GM10847 (cell line): ENCODE data around the gene NUP155.

Source experiments
- POLR2A ChIP-seq: IDR thresholded peaks from 2 replicates; pipeline ENCODE4 v1.6.1; 2011; ENCODE audit not compliant: insufficient read length; ENCODE audit errors: extremely low read depth

Gene NUP155

DNA sequence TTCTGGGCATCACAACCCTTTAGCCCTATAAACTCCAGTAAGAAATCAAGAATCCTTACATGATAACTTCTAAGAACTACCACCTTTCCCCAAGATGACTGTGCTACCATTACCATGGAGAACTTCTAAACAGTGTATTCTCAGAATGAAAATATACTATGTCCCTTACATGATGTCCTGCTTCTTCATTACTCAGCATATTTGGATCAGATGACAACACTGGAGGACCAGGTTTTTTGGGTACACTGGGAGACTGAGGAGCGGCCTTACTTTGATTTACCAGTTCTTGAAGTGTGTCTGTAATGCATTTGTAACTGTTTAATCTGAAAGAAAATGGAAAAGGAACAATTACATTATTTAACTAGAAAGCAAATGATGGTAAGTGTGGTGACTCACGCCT lies 66.0 kb downstream of the NUP155 start:
- no peak for TF ChIP-seq POLR2A

DNA sequence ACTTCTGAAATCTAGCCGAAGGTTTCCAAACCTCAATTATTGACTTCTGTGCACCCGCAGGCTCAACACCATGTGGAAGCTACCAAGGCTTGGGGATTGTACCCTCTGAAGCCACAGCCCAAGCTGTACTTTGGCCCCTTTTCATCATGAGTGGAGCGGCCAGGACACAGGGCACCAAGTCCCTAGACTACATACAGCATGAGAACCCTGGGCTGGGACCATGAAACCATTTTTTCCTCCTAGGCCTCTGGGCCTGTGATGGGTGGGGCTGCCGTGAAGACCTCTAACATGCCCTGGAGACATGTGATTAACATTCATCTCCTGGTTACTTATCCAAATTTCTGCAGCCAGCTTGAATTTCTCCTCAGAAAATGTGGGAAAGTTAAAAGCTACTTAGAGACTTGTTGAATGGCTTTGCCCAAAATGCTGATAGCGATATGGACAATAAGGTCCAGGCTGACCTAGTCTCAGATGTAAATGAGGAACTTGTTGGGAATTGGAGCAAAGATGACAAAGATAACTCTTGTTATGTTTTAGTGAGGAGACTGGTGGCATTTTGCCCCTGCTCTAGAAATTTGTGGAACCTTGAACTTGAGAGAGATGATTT lies 87.6 kb downstream of the NUP155 start:
- TF ChIP-seq POLR2A: no peak

DNA sequence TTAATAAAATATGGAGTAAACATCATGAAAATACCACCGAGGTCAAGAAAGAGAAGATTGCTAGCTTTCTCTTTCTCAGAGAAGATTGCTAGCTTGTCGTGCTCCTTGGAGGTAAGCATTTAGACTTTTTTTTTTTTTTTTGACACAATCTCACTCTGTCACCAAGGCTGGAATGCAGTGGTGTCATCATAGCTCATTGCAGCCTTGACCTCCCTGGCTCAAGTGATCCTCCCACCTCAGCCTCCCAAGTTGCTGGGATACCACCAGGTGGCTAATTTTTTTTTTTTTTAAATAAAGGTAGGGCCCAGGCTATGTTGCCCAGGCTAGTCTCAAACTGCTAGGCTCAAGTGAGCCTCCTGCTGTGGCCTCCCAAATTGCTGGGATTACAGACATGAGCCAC lies 95.4 kb downstream of the NUP155 start:
- TF ChIP-seq POLR2A: no peak

DNA sequence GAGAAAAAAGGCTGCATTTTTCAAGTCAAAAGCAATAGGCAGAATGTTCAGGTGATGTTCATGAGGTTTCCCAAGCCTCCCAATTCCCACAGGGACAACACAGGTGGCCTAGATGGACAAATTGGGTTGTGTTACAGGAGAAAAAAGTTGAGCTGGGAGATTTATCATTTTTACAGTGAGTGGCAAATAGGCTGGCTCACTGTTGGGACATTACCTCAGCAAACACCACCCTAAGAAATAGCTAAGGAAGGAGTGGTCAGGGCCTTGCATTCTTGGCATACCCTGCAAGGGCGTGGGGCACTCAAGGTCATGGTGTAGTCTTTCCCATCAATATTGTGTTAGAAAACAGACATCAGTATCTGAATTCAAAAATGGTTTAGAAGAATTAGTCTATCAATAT lies 98.4 kb downstream of the NUP155 start:
- no peak for TF ChIP-seq POLR2A

DNA sequence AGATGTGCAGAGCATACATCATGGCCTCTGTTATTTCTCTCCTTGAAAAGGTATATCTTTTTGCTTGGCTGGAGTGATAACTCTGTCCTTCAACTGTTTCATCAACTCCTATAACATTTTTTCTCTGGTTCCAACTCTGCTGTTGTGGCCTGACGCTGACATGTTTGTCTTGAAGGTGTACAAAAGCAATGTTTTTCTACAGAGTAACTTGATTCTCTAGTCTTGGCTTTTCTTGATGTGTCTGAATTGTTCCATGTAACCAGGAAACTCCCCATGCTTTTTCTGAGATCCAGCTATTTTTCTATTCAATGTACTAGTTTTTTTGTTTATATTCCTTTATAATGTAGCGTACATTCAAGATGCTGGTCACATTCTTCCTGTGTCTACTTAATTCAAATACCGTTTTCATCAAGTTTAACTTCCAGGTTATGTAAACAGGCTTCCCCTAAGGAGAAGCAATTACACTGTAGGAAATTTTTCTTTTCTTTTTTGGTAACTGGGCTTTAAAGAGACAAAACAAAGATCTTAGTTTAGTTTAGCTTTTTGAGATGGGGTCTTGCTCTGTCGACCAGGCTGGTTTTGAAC lies 115.0 kb downstream of the NUP155 start:
- no peak for TF ChIP-seq POLR2A

DNA sequence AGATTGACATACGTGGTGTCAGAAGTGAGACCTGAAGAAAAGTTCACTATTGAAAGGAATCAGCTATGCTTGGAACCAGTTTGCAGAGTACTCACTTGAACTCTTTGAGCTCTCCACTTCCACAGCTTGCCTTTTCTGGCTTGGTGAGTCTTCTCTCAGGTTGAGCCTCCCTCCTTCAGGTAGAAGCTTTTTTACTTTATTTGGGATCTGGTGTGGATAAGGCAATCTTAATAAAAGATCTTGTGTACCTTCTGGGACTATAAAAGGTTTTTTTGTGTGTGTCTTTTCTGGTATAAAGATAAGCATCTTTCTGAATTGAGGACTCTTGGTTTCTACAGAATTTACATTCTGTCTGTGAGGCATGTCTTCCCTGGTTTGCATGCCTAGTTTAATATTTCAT lies 116.3 kb downstream of the NUP155 start:
- TF ChIP-seq POLR2A: no peak

DNA sequence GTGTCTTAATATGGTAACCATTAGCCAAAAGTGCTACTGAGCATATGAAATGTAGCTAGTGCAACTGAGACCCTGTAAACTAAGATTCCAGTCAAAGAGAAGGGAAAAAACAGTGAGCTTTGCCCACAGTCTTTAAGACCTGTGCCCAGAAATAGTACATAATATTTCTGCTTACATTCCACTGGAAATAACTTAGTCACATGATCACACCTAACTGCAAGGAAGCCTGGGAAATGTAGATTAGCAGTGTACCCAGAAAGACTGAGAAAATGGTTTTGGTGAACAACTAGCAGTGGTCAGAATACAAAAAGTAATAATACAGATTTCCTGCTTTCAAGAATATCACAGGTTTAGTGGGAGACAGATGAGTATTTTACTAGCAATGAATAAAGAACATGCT lies 119.2 kb downstream of the NUP155 start:
- TF ChIP-seq POLR2A: no peak

DNA sequence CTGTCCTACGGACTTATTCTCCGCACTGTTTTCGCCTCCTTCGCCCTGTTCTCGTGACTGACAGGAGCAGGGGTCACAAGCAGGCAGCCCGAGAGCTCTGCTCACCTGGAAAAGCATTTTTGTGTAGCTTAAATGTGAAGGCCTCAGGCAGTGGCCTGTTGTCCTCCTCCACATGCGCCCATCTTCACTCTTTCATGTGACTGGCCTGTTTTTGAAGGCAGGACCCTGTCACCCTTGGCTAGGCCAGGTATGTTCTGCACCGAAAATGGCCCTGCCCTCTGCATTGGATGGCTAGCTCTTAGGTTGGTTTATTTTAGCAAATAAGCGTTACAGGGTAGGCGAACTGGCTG lies 121.1 kb downstream of the NUP155 start:
- TF ChIP-seq POLR2A: no peak

DNA sequence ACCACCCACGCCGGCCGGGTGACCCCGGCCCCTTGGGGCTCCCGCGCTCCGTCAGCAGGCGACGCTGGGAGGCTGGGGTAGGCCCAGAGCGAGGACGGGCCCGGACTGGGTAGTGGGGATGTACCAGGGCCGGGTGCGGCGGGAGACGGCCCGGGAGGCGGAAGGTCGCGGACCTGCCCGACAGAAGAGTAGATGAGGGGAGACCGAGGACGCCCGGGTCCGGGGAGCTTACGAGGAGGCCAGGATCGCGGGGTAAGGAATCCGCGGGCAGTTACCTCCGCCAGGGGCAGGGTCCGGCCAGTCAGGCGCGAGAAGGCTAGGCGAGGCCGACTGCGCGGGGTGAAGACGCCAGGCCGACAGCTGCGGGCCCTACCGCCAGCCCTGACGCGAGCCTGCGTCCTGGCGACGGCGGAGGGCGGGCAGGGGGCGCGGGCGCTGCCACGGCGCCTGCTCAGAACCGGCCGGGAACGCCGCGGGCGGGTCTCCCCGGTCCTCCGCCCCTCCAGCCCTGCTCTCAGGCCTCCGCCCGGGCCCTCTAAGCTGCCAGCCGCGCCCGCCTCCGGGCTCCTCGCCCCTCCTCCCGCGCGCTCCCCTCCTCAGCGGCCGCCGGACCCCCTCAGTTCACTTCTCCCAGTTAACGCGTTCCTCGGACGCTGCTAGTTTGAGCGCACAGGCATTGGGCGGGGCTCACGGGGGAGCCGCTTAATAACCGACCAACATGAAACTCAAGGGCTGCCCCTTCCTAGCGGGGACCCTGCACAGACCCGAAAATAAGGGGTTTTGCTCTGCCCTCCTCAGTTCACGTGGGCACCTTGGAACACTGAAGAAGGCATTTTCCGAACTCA lies 121.7 kb downstream of the NUP155 start, which contains the start of gene CPLANE1:
CPLANE1 (minus strand) TSS at position 407 of the 845 bp plus-strand sequence. CDS start 1,678 bp downstream, outside the sequence.
- peak; percentile 73 for TF ChIP-seq POLR2A

DNA sequence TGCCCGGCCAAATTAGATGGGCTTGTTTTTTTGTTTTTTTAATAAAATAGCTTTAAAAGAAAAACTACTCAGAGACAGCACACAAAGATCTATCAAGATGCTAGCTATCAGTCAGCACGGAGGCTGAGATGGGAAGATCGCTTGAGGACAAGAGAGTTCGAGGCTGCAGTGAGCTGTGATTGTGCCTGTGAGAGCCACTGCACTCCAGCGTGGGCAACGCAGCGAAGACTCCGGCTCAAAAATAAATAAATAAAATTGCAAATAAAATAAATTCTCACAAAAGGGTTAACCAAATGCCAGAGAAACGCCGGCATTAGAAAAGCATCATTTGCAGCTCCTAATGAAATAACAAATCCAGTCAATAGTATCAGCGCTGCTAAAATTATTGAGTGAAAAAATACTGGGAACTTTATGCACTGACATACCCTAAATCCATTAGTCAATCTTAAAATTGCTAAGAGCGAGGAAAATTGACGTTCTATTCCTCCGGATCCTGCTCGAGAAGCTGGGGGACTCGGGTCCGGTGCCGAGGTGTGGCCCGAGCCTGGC lies 122.4 kb downstream of the NUP155 start:
- TF ChIP-seq POLR2A: no peak

DNA sequence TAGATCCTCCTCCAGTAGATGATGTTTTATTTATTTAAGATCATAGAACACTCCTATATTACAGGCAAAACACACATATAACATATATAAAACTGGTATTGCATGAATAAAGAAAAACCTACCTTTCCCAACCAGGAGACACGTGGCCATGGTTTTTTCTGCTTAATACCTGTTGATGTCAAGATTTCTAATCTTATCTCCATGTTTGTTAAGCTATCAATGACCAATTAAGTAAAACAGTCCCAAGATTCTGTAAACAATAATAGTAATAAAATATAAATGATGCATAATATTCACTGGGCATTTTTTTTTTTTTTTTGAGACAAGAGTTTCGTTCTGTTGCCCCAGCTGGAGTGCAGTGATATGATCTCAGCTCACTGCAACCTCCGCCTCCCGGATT lies 123.4 kb downstream of the NUP155 start:
- TF ChIP-seq POLR2A: no peak

DNA sequence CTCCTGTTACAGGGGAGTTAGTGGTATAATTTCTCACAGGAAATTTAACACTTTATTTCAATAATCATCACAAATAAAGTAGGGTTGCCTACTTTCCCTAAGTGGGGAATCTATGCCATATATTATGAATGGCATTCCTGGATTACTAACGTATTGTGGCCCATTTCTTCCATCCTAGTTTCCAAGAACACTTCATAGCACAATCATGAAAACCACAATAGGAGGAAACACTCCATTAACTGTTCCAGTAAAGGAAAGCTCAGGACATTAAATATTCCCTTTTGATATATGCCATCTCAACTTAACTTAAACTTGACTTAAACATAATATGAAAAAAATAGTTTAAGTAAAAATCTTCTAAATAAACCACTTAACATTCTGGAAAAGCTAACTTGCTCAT lies 123.9 kb downstream of the NUP155 start:
- TF ChIP-seq POLR2A: no peak
